HepG2 (cell line): ENCODE data around the gene AKT2. TPM values are rescaled to one million over a fixed set of nuclear protein-coding genes. Genes with fewer than 3 reads are reported as not detected.

Source experiments
- AKAP8 ChIP-seq: sonication (generic); formaldehyde crosslinking; IDR thresholded peaks from 2 replicates; pipeline ENCODE4 v1.5.1; 2020; ENCODE audit warnings: mild to moderate bottlenecking, missing genetic modification reagents
- HDAC6 ChIP-seq: fragments of 200-600 bp; sonication (generic); IDR thresholded peaks from 2 replicates; pipeline ENCODE4 v1.7.0; 2017; ENCODE audit warnings: mild to moderate bottlenecking, antibody characterized with exemption, low read length, low read depth
- KAT7 ChIP-seq: IDR thresholded peaks from 2 replicates; pipeline ENCODE4 v1.6.1; 2018; ENCODE audit warnings: borderline replicate concordance, missing compliant biosample characterization
- MED13 ChIP-seq: sonication (generic); formaldehyde crosslinking; IDR thresholded peaks from 2 replicates; pipeline ENCODE4 v1.5.0; 2020; ENCODE audit warnings: missing genetic modification reagents
- MXD4 ChIP-seq: IDR thresholded peaks from 2 replicates; pipeline ENCODE4 v1.6.1; 2016; ENCODE audit warnings: mild to moderate bottlenecking, missing biosample characterization, missing genetic modification reagents
- PCBP1 ChIP-seq: fragments of 200-400 bp; formaldehyde crosslinking; IDR thresholded peaks from 2 replicates; pipeline ENCODE4 v1.6.1; 2017; ENCODE audit warnings: mild to moderate bottlenecking, low read depth, low read length, borderline replicate concordance
- ZBTB7B ChIP-seq: sonication (generic); formaldehyde crosslinking; IDR thresholded peaks from 2 replicates; pipeline ENCODE4 v1.4.0; 2020; ENCODE audit warnings: missing genetic modification reagents
- ZNF317 ChIP-seq: sonication (generic); formaldehyde crosslinking; IDR thresholded peaks from 2 replicates; pipeline ENCODE4 v1.5.0; 2020; ENCODE audit warnings: mild to moderate bottlenecking, missing genetic modification reagents
- ZNF549 ChIP-seq: sonication (generic); formaldehyde crosslinking; IDR thresholded peaks from 2 replicates; pipeline ENCODE4 v1.5.0; 2020; ENCODE audit warnings: missing genetic modification reagents
- ZNF552 ChIP-seq: sonication (generic); formaldehyde crosslinking; IDR thresholded peaks from 2 replicates; pipeline ENCODE4 v1.9.0; 2022; ENCODE audit warnings: missing genetic modification reagents, mild to moderate bottlenecking, borderline replicate concordance
- polyA plus RNA-seq, 8 experiments: library from polyadenylated mRNA; depleted of rRNA in 3 of 8; stranded (reverse) in 7 of 8; unstranded in 1 of 8; fragments of >200 nt; fragmentation: Illumina TruSeq in 4 of 8; extraction: Trizol in 4 of 8; gene quantifications; 2 replicates each; pipeline versions ENCODE4 v1.2.1 to v1.2.3, GENCODE V29; 2011 to 2016; ENCODE audit warnings: low read depth in 4 of 8, missing spikeins in 1 of 8, mixed read lengths in 1 of 8; ENCODE audit not compliant: insufficient read depth in 1 of 8
- total RNA-seq, 5 experiments: library from RNA; depleted of rRNA; stranded (reverse); fragments of >200 nt; fragmentation: Illumina TruSeq; extraction: Trizol; gene quantifications; 2 replicates each; pipeline ENCODE4 v1.2.3, GENCODE V29; 2016; ENCODE audit warnings: low read depth in 1 of 5
- TF ChIP-seq, protein P1 (sequence below): sonication (generic); formaldehyde crosslinking; IDR thresholded peaks from 2 replicates; pipeline ENCODE4 v1.5.0; 2020; ENCODE audit warnings: missing genetic modification reagents
- TF ChIP-seq, protein P2 (sequence below): sonication (generic); formaldehyde crosslinking; IDR thresholded peaks from 2 replicates; pipeline ENCODE4 v1.4.0; 2020; ENCODE audit warnings: low read depth, mild to moderate bottlenecking, missing genetic modification reagents
- TF ChIP-seq, protein P3 (sequence below): IDR thresholded peaks from 2 replicates; pipeline ENCODE4 v1.6.1; 2016; ENCODE audit warnings: missing compliant biosample characterization, missing genetic modification reagents, borderline replicate concordance
- TF ChIP-seq, protein P4 (sequence below): IDR thresholded peaks from 2 replicates; pipeline ENCODE4 v1.6.1; 2016; ENCODE audit warnings: low read depth, borderline replicate concordance
- TF ChIP-seq, protein P5 (sequence below): sonication (generic); formaldehyde crosslinking; IDR thresholded peaks from 2 replicates; pipeline ENCODE4 v1.5.0; 2020; ENCODE audit warnings: missing genetic modification reagents
- TF ChIP-seq, protein P6 (sequence below): sonication (generic); formaldehyde crosslinking; IDR thresholded peaks from 2 replicates; pipeline ENCODE4 v1.4.0; 2020; ENCODE audit warnings: missing genetic modification reagents
- TF ChIP-seq, protein P7 (sequence below): sonication (generic); formaldehyde crosslinking; IDR thresholded peaks from 2 replicates; pipeline ENCODE4 v1.9.0; 2021; ENCODE audit warnings: missing genetic modification reagents, borderline replicate concordance

AKT2 gene
- total and polyA plus RNA-seq, 2 of the 13 experiments (the other 11 are each of a cell fraction or from before 2014, with no cell fraction given) = 82.1 to 173 TPM

DNA sequence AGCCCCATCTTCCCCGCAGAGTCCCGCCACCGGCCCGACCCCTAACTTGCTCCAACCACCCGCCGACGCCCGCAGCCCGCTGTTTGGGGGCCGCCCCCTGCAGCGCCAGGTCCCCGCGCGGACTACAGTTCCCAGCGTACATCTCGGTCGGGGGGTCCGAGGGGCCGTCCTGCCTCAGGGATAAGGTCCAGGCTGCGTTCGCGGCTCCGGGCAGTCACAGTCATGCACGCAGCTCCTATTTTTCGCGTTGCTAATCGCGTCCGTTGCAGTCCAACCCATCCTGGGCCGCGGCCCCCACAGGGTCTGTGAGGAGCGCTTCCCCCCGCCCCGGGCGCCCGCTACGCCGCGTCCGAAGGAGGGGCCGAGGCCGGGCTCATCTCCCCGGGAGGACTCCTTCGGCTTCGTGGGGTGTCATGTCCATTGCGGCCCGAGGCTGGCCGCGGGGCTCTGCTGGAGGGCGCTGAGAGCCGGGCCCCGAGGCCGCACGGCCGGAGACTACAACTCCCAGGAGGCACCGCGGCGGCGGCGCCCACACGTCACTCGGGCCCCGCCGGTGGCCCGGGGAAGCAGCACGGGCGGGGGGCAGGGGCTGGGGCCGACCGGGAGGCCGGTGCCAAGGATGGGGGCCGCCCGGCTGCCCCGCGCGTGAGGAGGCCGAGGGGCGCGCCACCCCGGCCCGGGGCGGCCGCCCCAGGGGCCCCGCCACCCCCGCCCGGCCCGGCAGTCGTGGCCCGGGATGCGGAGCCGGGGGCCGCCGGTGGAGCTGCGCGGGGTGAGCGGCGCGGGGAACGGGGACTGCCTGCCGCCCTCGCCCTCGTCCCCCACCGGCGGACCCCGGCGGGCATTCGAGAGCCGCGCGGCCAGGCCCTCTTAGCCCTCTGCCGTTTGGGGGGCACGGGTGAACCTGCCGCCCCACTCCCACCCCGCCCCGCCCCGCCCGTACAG lies 94.0 kb downstream of the AKT2 start, which contains the start of gene MAP3K10 (continued):
- TF ChIP-seq, protein P1, sequence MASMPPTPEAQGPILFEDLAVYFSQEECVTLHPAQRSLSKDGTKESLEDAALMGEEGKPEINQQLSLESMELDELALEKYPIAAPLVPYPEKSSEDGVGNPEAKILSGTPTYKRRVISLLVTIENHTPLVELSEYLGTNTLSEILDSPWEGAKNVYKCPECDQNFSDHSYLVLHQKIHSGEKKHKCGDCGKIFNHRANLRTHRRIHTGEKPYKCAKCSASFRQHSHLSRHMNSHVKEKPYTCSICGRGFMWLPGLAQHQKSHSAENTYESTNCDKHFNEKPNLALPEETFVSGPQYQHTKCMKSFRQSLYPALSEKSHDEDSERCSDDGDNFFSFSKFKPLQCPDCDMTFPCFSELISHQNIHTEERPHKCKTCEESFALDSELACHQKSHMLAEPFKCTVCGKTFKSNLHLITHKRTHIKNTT (CRISPR knock-in tag) = no peak
- TF ChIP-seq, protein P2, sequence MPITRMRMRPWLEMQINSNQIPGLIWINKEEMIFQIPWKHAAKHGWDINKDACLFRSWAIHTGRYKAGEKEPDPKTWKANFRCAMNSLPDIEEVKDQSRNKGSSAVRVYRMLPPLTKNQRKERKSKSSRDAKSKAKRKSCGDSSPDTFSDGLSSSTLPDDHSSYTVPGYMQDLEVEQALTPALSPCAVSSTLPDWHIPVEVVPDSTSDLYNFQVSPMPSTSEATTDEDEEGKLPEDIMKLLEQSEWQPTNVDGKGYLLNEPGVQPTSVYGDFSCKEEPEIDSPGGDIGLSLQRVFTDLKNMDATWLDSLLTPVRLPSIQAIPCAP (CRISPR knock-in tag) = no peak
- TF ChIP-seq HDAC6 (no peak), PCBP1 (0 out of 2 replicates have a peak, but pooled peaks have one; percentile 28), ZNF552 (CRISPR knock-in tag) (no peak; the same call in 1 of the 2 replicates), AKAP8 (no peak), MED13 (CRISPR knock-in tag) (peak; percentile 71; the same call in 1 of the 2 replicates), ZNF549 (CRISPR knock-in tag) (no peak), KAT7 (CRISPR knock-in tag) (no peak), MXD4 (CRISPR knock-in tag) (no peak), ZNF317 (CRISPR knock-in tag) (0 out of 2 replicates have a peak, but pooled peaks have one; percentile 19), ZBTB7B (CRISPR knock-in tag) (peak; percentile 95)
- TF ChIP-seq, protein P3, sequence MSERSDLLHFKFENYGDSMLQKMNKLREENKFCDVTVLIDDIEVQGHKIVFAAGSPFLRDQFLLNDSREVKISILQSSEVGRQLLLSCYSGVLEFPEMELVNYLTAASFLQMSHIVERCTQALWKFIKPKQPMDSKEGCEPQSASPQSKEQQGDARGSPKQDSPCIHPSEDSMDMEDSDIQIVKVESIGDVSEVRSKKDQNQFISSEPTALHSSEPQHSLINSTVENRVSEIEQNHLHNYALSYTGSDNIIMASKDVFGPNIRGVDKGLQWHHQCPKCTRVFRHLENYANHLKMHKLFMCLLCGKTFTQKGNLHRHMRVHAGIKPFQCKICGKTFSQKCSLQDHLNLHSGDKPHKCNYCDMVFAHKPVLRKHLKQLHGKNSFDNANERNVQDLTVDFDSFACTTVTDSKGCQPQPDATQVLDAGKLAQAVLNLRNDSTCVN = 0 out of 2 replicates have a peak, but pooled peaks have one; percentile 43
- TF ChIP-seq, protein P4, sequence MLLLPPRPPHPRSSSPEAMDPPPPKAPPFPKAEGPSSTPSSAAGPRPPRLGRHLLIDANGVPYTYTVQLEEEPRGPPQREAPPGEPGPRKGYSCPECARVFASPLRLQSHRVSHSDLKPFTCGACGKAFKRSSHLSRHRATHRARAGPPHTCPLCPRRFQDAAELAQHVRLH (CRISPR knock-in tag) = peak; percentile 77
- TF ChIP-seq, protein P5, sequence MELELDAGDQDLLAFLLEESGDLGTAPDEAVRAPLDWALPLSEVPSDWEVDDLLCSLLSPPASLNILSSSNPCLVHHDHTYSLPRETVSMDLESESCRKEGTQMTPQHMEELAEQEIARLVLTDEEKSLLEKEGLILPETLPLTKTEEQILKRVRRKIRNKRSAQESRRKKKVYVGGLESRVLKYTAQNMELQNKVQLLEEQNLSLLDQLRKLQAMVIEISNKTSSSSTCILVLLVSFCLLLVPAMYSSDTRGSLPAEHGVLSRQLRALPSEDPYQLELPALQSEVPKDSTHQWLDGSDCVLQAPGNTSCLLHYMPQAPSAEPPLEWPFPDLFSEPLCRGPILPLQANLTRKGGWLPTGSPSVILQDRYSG (CRISPR knock-in tag) = no peak
- TF ChIP-seq, protein P6, sequence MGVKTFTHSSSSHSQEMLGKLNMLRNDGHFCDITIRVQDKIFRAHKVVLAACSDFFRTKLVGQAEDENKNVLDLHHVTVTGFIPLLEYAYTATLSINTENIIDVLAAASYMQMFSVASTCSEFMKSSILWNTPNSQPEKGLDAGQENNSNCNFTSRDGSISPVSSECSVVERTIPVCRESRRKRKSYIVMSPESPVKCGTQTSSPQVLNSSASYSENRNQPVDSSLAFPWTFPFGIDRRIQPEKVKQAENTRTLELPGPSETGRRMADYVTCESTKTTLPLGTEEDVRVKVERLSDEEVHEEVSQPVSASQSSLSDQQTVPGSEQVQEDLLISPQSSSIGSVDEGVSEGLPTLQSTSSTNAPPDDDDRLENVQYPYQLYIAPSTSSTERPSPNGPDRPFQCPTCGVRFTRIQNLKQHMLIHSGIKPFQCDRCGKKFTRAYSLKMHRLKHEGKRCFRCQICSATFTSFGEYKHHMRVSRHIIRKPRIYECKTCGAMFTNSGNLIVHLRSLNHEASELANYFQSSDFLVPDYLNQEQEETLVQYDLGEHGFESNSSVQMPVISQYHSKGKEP (CRISPR knock-in tag) = no peak
- TF ChIP-seq, protein P7, sequence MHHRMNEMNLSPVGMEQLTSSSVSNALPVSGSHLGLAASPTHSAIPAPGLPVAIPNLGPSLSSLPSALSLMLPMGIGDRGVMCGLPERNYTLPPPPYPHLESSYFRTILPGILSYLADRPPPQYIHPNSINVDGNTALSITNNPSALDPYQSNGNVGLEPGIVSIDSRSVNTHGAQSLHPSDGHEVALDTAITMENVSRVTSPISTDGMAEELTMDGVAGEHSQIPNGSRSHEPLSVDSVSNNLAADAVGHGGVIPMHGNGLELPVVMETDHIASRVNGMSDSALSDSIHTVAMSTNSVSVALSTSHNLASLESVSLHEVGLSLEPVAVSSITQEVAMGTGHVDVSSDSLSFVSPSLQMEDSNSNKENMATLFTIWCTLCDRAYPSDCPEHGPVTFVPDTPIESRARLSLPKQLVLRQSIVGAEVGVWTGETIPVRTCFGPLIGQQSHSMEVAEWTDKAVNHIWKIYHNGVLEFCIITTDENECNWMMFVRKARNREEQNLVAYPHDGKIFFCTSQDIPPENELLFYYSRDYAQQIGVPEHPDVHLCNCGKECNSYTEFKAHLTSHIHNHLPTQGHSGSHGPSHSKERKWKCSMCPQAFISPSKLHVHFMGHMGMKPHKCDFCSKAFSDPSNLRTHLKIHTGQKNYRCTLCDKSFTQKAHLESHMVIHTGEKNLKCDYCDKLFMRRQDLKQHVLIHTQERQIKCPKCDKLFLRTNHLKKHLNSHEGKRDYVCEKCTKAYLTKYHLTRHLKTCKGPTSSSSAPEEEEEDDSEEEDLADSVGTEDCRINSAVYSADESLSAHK (CRISPR knock-in tag) = no peak
